H9 (cell line): ENCODE measurements around the gene GRM3. TPM values are rescaled to one million over a fixed set of nuclear protein-coding genes. Genes with fewer than 3 reads are reported as not detected.

Experiments
- DNase-seq: peaks from one replicate; pipeline ENCODE4 v3.0.0-alpha.2; 2017
- H2AFZ ChIP-seq: one replicate; pipeline ENCODE4 v1.6.1; 2013; ENCODE audit warnings: mild to moderate bottlenecking, low read length, control low read depth, moderate library complexity
- H2AK5ac ChIP-seq: 2 replicates; pipeline ENCODE4 v1.6.1; 2013; ENCODE audit warnings: low read length, control low read depth, mixed read lengths; ENCODE audit not compliant: insufficient read length
- H2BK120ac ChIP-seq: one replicate; pipeline ENCODE4 v1.6.1; 2013; ENCODE audit warnings: low read depth, mild to moderate bottlenecking, low read length, control low read depth, inconsistent platforms; ENCODE audit not compliant: poor library complexity, severe bottlenecking
- H2BK12ac ChIP-seq: 2 replicates; pipeline ENCODE4 v1.6.1; 2013; ENCODE audit warnings: low read length, control low read depth, mixed read lengths, low read depth; ENCODE audit not compliant: insufficient read length
- H2BK15ac ChIP-seq: 2 replicates; pipeline ENCODE4 v1.6.1; 2013; ENCODE audit warnings: low read depth, low read length, control low read depth
- H2BK20ac ChIP-seq: one replicate; pipeline ENCODE4 v1.6.1; 2013; ENCODE audit warnings: low read depth, mild to moderate bottlenecking, low read length, control low read depth, inconsistent platforms; ENCODE audit not compliant: poor library complexity, severe bottlenecking
- H2BK5ac ChIP-seq: 2 replicates; pipeline ENCODE4 v1.6.1; 2013; ENCODE audit warnings: low read length, control low read depth, mixed read lengths; ENCODE audit not compliant: insufficient read length
- H3K14ac ChIP-seq: 2 replicates; pipeline ENCODE4 v1.6.1; 2013; ENCODE audit warnings: low read length, control low read depth; ENCODE audit not compliant: insufficient read depth
- H3K18ac ChIP-seq: 2 replicates; pipeline ENCODE4 v1.6.1; 2013; ENCODE audit warnings: low read depth, mild to moderate bottlenecking, mixed read lengths, low read length, control low read depth; ENCODE audit not compliant: insufficient read length
- H3K23ac ChIP-seq: 2 replicates; pipeline ENCODE4 v1.6.1; 2013; ENCODE audit warnings: low read length, control low read depth, mixed read lengths, low read depth; ENCODE audit not compliant: insufficient read length
- H3K23me2 ChIP-seq: 2 replicates; pipeline ENCODE4 v1.6.1; 2013; ENCODE audit warnings: low read depth, mild to moderate bottlenecking, mixed read lengths, low read length, control low read depth; ENCODE audit not compliant: insufficient read length, poor library complexity, severe bottlenecking
- H3K27ac ChIP-seq: 2 replicates; pipeline ENCODE4 v1.5.1; 2013; ENCODE audit warnings: low read length, control low read depth, mixed read lengths, low read depth; ENCODE audit not compliant: insufficient read length
- H3K27me3 ChIP-seq: 2 replicates; pipeline ENCODE4 v1.6.1; 2013; ENCODE audit warnings: low read length, control low read depth, inconsistent platforms; ENCODE audit not compliant: insufficient read depth
- H3K4ac ChIP-seq: 2 replicates; pipeline ENCODE4 v1.6.1; 2013; ENCODE audit warnings: low read depth, mild to moderate bottlenecking, control low read depth, inconsistent platforms, low read length, moderate library complexity
- H3K4me1 ChIP-seq: 2 replicates; pipeline ENCODE4 v1.6.1; 2013; ENCODE audit warnings: low read length, control low read depth, inconsistent platforms; ENCODE audit not compliant: insufficient read depth
- H3K4me2 ChIP-seq: 2 replicates; pipeline ENCODE4 v1.6.1; 2013; ENCODE audit warnings: low read length, control low read depth, mixed read lengths; ENCODE audit not compliant: insufficient read length, insufficient read depth
- H3K56ac ChIP-seq: 2 replicates; pipeline ENCODE4 v1.6.1; 2013; ENCODE audit warnings: low read depth, mild to moderate bottlenecking, mixed read lengths, low read length, control low read depth; ENCODE audit not compliant: insufficient read length
- H3K79me1 ChIP-seq: 2 replicates; pipeline ENCODE4 v1.6.1; 2013; ENCODE audit warnings: low read depth, mild to moderate bottlenecking, moderate library complexity, low read length, control low read depth, inconsistent platforms; ENCODE audit not compliant: insufficient read depth, poor library complexity, severe bottlenecking
- H3K79me2 ChIP-seq: 2 replicates; pipeline ENCODE4 v1.6.1; 2013; ENCODE audit warnings: low read length, control low read depth, inconsistent platforms; ENCODE audit not compliant: insufficient read depth
- H3K9ac ChIP-seq: 2 replicates; pipeline ENCODE4 v1.6.1; 2013; ENCODE audit warnings: low read length, control low read depth, mixed read lengths; ENCODE audit not compliant: insufficient read length; ENCODE audit errors: extremely low read depth
- H3K9me3 ChIP-seq: one replicate; pipeline ENCODE4 v1.6.1; 2013; ENCODE audit warnings: low read depth, low read length, inconsistent platforms; ENCODE audit not compliant: control insufficient read depth
- H3T11ph ChIP-seq: one replicate; pipeline ENCODE4 v1.6.1; 2013; ENCODE audit warnings: mild to moderate bottlenecking, low read length, control low read depth, inconsistent platforms
- H4K20me1 ChIP-seq: one replicate; pipeline ENCODE4 v1.6.1; 2013; ENCODE audit not compliant: control insufficient read depth, insufficient read length, insufficient read depth
- H4K5ac ChIP-seq: 2 replicates; pipeline ENCODE4 v1.6.1; 2013; ENCODE audit warnings: low read depth, mild to moderate bottlenecking, mixed read lengths, low read length, control low read depth; ENCODE audit not compliant: insufficient read length
- H4K8ac ChIP-seq: replicated peaks from 2 replicates; pipeline ENCODE4 v1.6.1; 2013; ENCODE audit warnings: low read length, control low read depth, mixed read lengths, low read depth; ENCODE audit not compliant: insufficient read length
- H4K91ac ChIP-seq: 2 replicates; pipeline ENCODE4 v1.6.1; 2013; ENCODE audit warnings: low read depth, mild to moderate bottlenecking, moderate library complexity, mixed read lengths, low read length, control low read depth; ENCODE audit not compliant: insufficient read length
- H3K27ac Mint-ChIP-seq, 3 experiments: 2 replicates in 2 of 3; 3 replicates in 1 of 3; pipeline ENCODE4 v1.8.0; 2020 to 2021; ENCODE audit warnings: mixed read lengths in 3 of 3, mild to moderate bottlenecking in 1 of 3, moderate library complexity in 1 of 3
- H3K27me3 Mint-ChIP-seq: 2 replicates; pipeline ENCODE4 v1.8.0; 2021; ENCODE audit warnings: low read depth, mild to moderate bottlenecking, moderate library complexity, mixed read lengths
- H3K36me3 Mint-ChIP-seq, 3 experiments: 2 replicates in 2 of 3; 3 replicates in 1 of 3; pipeline ENCODE4 v1.8.0; 2020 to 2021; ENCODE audit warnings: low read depth in 3 of 3, mixed read lengths in 3 of 3; ENCODE audit not compliant: insufficient read depth in 1 of 3
- H3K4me1 Mint-ChIP-seq, 2 experiments: 2 replicates each; pipeline ENCODE4 v1.8.0; 2020; ENCODE audit warnings: mixed read lengths in 2 of 2
- H3K4me3 Mint-ChIP-seq, 2 experiments: 2 replicates in 1 of 2; 3 replicates in 1 of 2; pipeline ENCODE4 v1.8.0; 2020 to 2021; ENCODE audit warnings: mild to moderate bottlenecking in 2 of 2, mixed read lengths in 2 of 2, moderate library complexity in 1 of 2
- H3K9me3 Mint-ChIP-seq, 2 experiments: 2 replicates in 1 of 2; 3 replicates in 1 of 2; pipeline ENCODE4 v1.8.0; 2020; ENCODE audit warnings: mild to moderate bottlenecking in 2 of 2, mixed read lengths in 2 of 2, moderate library complexity in 1 of 2
- WGBS: extraction: QIAGEN DNeasy Blood & Tissue Kit; methylation state at CpG from one replicate; pipeline ENCODE4 v1.1.7; 2013; ENCODE audit warnings: missing lambda C conversion rate, low lambda C conversion rate, mixed read lengths; ENCODE audit not compliant: insufficient read length; ENCODE audit errors: extremely low coverage; 5-methylcytosine and 5-hydroxymethylcytosine counted together
- total RNA-seq: library from RNA; stranded (reverse); gene quantifications from 2 replicates; pipeline ENCODE4 v1.2.1, GENCODE V29; 2021
- TF ChIP-seq, protein P1 (sequence below): fragments of 200-600 bp; sonication (generic); conservative IDR thresholded peaks from 3 replicates; pipeline ENCODE4 v1.8.0; 2021; ENCODE audit warnings: antibody characterized with exemption, mild to moderate bottlenecking

Gene GRM3
- total RNA-seq, 1 experiment from 2014 or later, result 0.15 TPM

GRCh38 chr7:86665669-86666068 is 22.0 kb downstream of the GRM3 start:
- Histone ChIP-seq H2BK120ac (no peak overlapping the region), H3K23me2 (no peaks in the 10 kb centered on the region), H3K18ac (no peak overlapping the region), H3K79me2 (no peaks in the 10 kb centered on the region), H3K9ac (no peak overlapping the region), H3K4ac (no peak overlapping the region), H3K79me1 (no peaks in the 10 kb centered on the region), H2BK12ac (no peak overlapping the region), H3K14ac (no peak overlapping the region), H4K5ac (no peak overlapping the region), H4K8ac (no peak overlapping the region), H3K4me2 (no peak overlapping the region), H2AK5ac (no peak overlapping the region), H3K9me3 (no peaks in the 10 kb centered on the region), H4K20me1 (no peaks in the 10 kb centered on the region), H2AFZ (no peak overlapping the region), H2BK5ac (no peak overlapping the region), H3T11ph (no peak overlapping the region), H2BK20ac (no peak overlapping the region), H3K23ac (no peak overlapping the region), H2BK15ac (no peak overlapping the region), H4K91ac (no peak overlapping the region), H3K56ac (no peak overlapping the region), H3K27me3 (no peaks in the 10 kb centered on the region), H3K4me1 (peaks cover 3% of the 10 kb centered on the region; the same call in 1 of the 2 replicates), H3K27ac (no peak overlapping the region)
- H3K27ac Mint-ChIP-seq, result no peak overlapping the region
- H3K27me3 Mint-ChIP-seq, result no peaks in the 10 kb centered on the region
- WGBS, result no CpG with 5 or more reads among the region's 2 CpGs
- no peaks in the 10 kb centered on the region for H3K36me3 Mint-ChIP-seq
- TF ChIP-seq, protein P1, sequence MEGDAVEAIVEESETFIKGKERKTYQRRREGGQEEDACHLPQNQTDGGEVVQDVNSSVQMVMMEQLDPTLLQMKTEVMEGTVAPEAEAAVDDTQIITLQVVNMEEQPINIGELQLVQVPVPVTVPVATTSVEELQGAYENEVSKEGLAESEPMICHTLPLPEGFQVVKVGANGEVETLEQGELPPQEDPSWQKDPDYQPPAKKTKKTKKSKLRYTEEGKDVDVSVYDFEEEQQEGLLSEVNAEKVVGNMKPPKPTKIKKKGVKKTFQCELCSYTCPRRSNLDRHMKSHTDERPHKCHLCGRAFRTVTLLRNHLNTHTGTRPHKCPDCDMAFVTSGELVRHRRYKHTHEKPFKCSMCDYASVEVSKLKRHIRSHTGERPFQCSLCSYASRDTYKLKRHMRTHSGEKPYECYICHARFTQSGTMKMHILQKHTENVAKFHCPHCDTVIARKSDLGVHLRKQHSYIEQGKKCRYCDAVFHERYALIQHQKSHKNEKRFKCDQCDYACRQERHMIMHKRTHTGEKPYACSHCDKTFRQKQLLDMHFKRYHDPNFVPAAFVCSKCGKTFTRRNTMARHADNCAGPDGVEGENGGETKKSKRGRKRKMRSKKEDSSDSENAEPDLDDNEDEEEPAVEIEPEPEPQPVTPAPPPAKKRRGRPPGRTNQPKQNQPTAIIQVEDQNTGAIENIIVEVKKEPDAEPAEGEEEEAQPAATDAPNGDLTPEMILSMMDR, result no peak
- no peak overlapping the region for H3K4me3 Mint-ChIP-seq
- no peak for DNase-seq
- H3K9me3 Mint-ChIP-seq, result no peaks in the 10 kb centered on the region
- H3K4me1 Mint-ChIP-seq, result peaks cover 26 to 28% of the 10 kb centered on the region in 2 experiments
